Kidney capillary endothelial cell (primary cell): ENCODE results near the gene MAP1LC3B.
"Not testable (repeated sequence)": the region's sequence is repeated elsewhere in the genome, so short reads cannot be mapped to it uniquely, and the experiment has no call there.

Source experiments
- DNase-seq: peaks from one replicate; pipeline ENCODE4 v3.0.0-alpha.2; 2018; ENCODE audit warnings: low spot score

The MAP1LC3B gene

GRCh38 chr16:87360862-87361610 lies 31.1 kb upstream of the MAP1LC3B start:
- DNase-seq, result no peak

GRCh38 chr16:87361916-87362619 lies 30.1 kb upstream of the MAP1LC3B start:
- no peak for DNase-seq

GRCh38 chr16:87362828-87363559 lies 29.1 kb upstream of the MAP1LC3B start:
- not testable (repeated sequence) for DNase-seq

- DNase-seq, result no peak
Observed at GRCh38 chr16:87363771-87364455, 28.2 kb upstream of the MAP1LC3B start.

GRCh38 chr16:87365021-87365713 lies 27.0 kb upstream of the MAP1LC3B start:
- no peak for DNase-seq

GRCh38 chr16:87366288-87366687 lies 25.8 kb upstream of the MAP1LC3B start:
- no peak for DNase-seq

GRCh38 chr16:87366930-87367329 lies 25.2 kb upstream of the MAP1LC3B start:
- no peak for DNase-seq

GRCh38 chr16:87367529-87367928 lies 24.6 kb upstream of the MAP1LC3B start:
- DNase-seq, result no peak

GRCh38 chr16:87368029-87368770 lies 23.9 kb upstream of the MAP1LC3B start:
- DNase-seq, result no peak

GRCh38 chr16:87369117-87369765 lies 22.9 kb upstream of the MAP1LC3B start:
- peak; percentile 47 for DNase-seq

- DNase-seq, result no peak
Observed at GRCh38 chr16:87369796-87370719, 22.1 kb upstream of the MAP1LC3B start.

GRCh38 chr16:87371261-87371866 lies 20.8 kb upstream of the MAP1LC3B start:
- DNase-seq, result no peak

- no peak for DNase-seq
Observed at GRCh38 chr16:87372305-87372704, 19.8 kb upstream of the MAP1LC3B start.

- no peak for DNase-seq
Observed at GRCh38 chr16:87374313-87374712, 17.8 kb upstream of the MAP1LC3B start.

GRCh38 chr16:87375426-87376135 lies 16.6 kb upstream of the MAP1LC3B start:
- DNase-seq, result peak; percentile 80

- no peak for DNase-seq
Observed at GRCh38 chr16:87376660-87377059, 15.5 kb upstream of the MAP1LC3B start.

- DNase-seq, result not testable (repeated sequence)
Observed at GRCh38 chr16:87379312-87379752, 12.8 kb upstream of the MAP1LC3B start.

- no peak for DNase-seq
Observed at GRCh38 chr16:87380403-87380802, 11.7 kb upstream of the MAP1LC3B start.
